Measurements from ENCODE around the gene PIK3R6. TPM values are rescaled to one million over a fixed set of nuclear protein-coding genes. Genes with fewer than 3 reads are reported as not detected.

The PIK3R6 gene
- total and polyA plus RNA-seq, 8 donors, result 0.16 to 1.1 (median 0.23) TPM; not detected in 2

DNA sequence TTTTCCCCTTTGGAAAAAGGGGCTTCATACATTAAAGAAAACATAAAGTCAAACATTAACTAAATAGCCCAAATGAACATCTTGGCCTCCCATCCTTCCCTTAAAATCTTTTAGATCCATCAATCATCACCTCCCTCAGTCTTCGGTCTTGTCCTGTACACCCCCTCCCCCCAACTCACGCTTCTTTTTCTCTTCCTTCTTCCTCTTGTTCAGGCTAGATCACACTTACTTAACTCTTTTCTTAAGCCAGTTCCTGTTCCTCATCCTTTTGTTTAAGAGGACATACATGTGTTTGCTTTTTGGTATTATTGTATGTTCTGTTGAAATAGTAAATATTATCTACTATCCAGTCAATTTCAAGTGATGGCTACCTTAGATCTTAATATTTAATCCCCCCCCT, 73.8 kb downstream of the PIK3R6 start:
- H3K4me1 ChIP-seq, result peaks cover 0 to 6% (median 3%) of the 10 kb centered on the region in 3 donors
- no peaks in the 10 kb centered on the region for H3K36me3 ChIP-seq
- H3K27me3 ChIP-seq, result no peaks in the 10 kb centered on the region
- H3K27ac ChIP-seq, result no peak overlapping the region
- no peak for DNase-seq
- intact Hi-C loops (cut with DNase I), result no loop called here
- no peak for FAIRE-seq
- H3K4me3 ChIP-seq, result no peak overlapping the region
- H3K9me3 ChIP-seq, result no peaks in the 10 kb centered on the region
- no peak for ATAC-seq
- TF ChIP-seq, protein P1, sequence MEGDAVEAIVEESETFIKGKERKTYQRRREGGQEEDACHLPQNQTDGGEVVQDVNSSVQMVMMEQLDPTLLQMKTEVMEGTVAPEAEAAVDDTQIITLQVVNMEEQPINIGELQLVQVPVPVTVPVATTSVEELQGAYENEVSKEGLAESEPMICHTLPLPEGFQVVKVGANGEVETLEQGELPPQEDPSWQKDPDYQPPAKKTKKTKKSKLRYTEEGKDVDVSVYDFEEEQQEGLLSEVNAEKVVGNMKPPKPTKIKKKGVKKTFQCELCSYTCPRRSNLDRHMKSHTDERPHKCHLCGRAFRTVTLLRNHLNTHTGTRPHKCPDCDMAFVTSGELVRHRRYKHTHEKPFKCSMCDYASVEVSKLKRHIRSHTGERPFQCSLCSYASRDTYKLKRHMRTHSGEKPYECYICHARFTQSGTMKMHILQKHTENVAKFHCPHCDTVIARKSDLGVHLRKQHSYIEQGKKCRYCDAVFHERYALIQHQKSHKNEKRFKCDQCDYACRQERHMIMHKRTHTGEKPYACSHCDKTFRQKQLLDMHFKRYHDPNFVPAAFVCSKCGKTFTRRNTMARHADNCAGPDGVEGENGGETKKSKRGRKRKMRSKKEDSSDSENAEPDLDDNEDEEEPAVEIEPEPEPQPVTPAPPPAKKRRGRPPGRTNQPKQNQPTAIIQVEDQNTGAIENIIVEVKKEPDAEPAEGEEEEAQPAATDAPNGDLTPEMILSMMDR (IDR thresholded peaks at IDR 0.05), result no peak
- WGBS, 2 donors, result 74 to 80% methylated on average over 2 of the region's 2 CpGs

DNA sequence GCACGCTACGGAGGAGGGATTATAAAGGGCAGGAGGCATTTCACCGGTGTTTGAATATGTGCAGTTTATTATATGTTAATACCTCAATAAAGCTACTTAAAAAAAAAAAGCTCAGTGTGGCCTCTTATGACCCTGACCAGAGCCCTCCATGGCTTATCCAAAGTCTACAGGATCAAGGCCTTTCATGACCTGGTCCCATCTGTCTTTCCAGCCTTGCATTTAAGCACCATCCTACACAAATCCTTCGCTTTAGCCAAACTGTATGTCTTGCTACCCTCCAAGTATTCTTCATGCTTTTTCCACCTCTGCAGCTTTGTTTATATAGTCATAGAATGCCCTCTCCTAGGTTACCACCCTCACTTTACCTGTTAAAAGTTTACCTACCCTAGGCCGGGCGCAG, 74.8 kb downstream of the PIK3R6 start:
- TF ChIP-seq, protein P1 (IDR thresholded peaks at IDR 0.05), result no peak
- FAIRE-seq, result no peak
- H3K4me3 ChIP-seq, result no peak overlapping the region
- intact Hi-C loops (cut with DNase I), result no loop called here
- H3K36me3 ChIP-seq, result no peaks in the 10 kb centered on the region
- no peak overlapping the region for H3K27ac ChIP-seq
- no peak for ATAC-seq
- DNase-seq, result no peak
- 85 to 86% methylated on average over 6 of the region's 6 CpGs for WGBS, 2 donors
- H3K27me3 ChIP-seq, result no peaks in the 10 kb centered on the region
- H3K9me3 ChIP-seq, result no peaks in the 10 kb centered on the region
- H3K4me1 ChIP-seq, result peaks cover 0 to 6% (median 3%) of the 10 kb centered on the region in 3 donors

DNA sequence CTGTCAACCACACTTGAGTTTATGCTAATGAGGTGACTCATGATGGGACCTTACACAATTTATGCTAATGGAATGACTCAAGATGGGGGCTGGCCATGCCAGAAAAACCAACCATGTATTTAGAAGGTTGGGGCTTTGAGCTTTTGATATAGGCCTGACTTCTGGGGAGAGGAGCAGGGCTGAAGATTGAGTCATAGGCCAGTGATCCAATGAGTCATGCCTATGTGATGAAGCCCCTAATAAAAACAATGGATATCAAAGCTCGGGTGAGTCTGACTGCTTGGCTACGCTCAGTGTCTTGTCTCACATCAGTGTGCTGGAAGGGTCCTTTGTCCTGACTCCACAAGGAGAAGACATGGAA, 75.6 kb downstream of the PIK3R6 start:
- Histone ChIP-seq H3K27me3 (no peaks in the 10 kb centered on the region), H3K4me3 (no peak overlapping the region), H3K4me1 (peaks cover 0 to 3% (median 0%) of the 10 kb centered on the region in 3 donors), H3K9me3 (no peaks in the 10 kb centered on the region), H3K27ac (no peak overlapping the region), H3K36me3 (no peaks in the 10 kb centered on the region)
- ATAC-seq (no peak), FAIRE-seq (no peak), DNase-seq (no peak)
- WGBS, 2 donors, result 93 to 98% methylated on average over 2 of the region's 2 CpGs
- TF ChIP-seq, protein P1 (IDR thresholded peaks at IDR 0.05), result no peak
- intact Hi-C loops (cut with DNase I), result no loop called here

DNA sequence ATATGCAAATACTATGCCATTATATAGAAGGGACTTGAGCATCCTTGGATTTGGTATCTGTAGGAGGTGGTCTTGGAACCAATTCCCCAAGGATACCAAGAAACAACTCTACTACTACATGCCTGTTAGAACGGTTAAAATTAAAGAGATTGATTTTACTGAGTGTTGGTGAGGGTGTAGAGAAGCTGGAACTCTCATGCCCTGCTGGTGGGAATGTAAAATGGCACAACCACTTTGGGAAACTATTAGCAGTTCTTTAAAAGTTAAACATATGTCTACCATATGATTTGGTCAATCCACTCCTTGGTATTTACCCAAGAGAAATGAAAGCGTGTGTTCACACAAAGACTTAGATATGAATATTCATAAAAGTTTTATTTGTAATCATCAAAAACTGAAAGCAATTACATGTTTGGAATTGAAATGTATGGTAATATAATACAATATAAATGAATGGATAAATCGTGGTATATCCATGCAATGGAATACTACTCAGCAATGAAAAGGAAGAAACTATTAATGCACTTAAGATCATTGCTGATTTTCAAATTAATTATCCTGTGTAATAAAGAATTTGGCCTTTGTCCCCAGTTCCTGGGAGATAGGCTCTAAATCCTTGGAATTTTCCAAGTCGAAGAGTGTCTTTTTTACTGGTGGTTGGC, 76.1 kb downstream of the PIK3R6 start:
- Histone ChIP-seq H3K36me3 (no peaks in the 10 kb centered on the region), H3K27me3 (no peaks in the 10 kb centered on the region), H3K4me1 (peaks cover 0 to 3% (median 0%) of the 10 kb centered on the region in 3 donors), H3K4me3 (no peak overlapping the region), H3K27ac (no peak overlapping the region), H3K9me3 (no peaks in the 10 kb centered on the region)
- FAIRE-seq (peak; percentile 26), DNase-seq (no peak), ATAC-seq (no peak)
- TF ChIP-seq, protein P1 (IDR thresholded peaks at IDR 0.05), result no peak
- 73 to 76% methylated on average over 4 of the region's 4 CpGs for WGBS, 2 donors
- intact Hi-C loops (cut with DNase I), result no loop called here

DNA sequence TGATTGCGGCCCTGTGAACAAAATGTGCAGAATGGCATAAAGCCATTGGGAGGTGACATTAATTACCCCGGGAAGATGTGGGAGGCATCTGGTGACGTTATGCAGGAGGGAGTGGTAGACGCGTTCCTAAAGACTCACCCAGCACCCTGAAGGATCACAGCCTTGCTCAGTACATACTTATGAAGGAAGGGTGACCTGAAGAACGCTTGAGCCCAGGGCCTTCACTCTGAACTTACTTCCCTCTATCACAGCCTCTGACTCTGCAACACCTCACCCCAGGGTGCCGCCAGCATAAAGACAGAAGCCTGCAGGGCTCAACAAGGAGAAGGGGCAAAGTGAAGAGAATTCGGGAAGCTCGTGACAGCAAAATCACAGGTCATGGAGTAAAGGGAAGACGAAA, 77.7 kb downstream of the PIK3R6 start:
- intact Hi-C loops (cut with DNase I), result no loop called here
- no peaks in the 10 kb centered on the region for H3K27me3 ChIP-seq
- FAIRE-seq, result no peak

More for the DNA sequence above, 77.7 kb downstream of the PIK3R6 start:
- WGBS, 2 donors, result 75 to 79% methylated on average over 10 of the region's 10 CpGs
- Histone ChIP-seq H3K4me1 (no peaks in the 10 kb centered on the region), H3K9me3 (no peaks in the 10 kb centered on the region), H3K4me3 (no peak overlapping the region), H3K36me3 (no peaks in the 10 kb centered on the region), H3K27ac (no peak overlapping the region)
- TF ChIP-seq, protein P1 (IDR thresholded peaks at IDR 0.05), result no peak
- DNase-seq (no peak), ATAC-seq (no peak)

Data from pancreas (tissue), 10 donors.